SK-N-SH (cell line): ENCODE results near the gene FXYD5. TPM values are rescaled to one million over a fixed set of nuclear protein-coding genes. Genes with fewer than 3 reads are reported as not detected.
"Not testable (repeated sequence)": the region's sequence is repeated elsewhere in the genome, so short reads cannot be mapped to it uniquely, and the experiment has no call there.

Experiments used
- CTCF ChIA-PET: fragments of 300-600, 350-600 bp; formaldehyde crosslinking; extraction: SDS; loops from one replicate; lab custom pipeline; 2021; lab: Yijun Ruan, JAX
- POLR2A ChIA-PET: fragments of 350-600 bp; sonication (Branson Sonifier 250); formaldehyde crosslinking; extraction: SDS; loops from one replicate; lab custom pipeline; 2020; ENCODE audit warnings: antibody characterized with exemption, inconsistent platforms; lab: Yijun Ruan, JAX
- DNase-seq: peaks from one replicate; pipeline ENCODE4 v3.0.0; 2012
- H2AFZ ChIP-seq: fragments of 200-600 bp; sonication (generic); 2 replicates; pipeline ENCODE4 v1.8.1; 2016; ENCODE audit warnings: antibody characterized with exemption, mild to moderate bottlenecking, low read depth
- H3F3A ChIP-seq: fragments of 200-600 bp; sonication (generic); replicated peaks from 2 replicates; pipeline ENCODE3; 2016; ENCODE audit warnings: antibody characterized with exemption, mild to moderate bottlenecking; ENCODE audit not compliant: insufficient read depth
- H3K27ac ChIP-seq, 2 experiments: fragments of 200-500 bp in 1 of 2; fragments of 200-600 bp in 1 of 2; sonication (Bioruptor generic) in 1 of 2; sonication (generic), shearing (Covaris generic) in 1 of 2; 2 replicates each; pipeline versions ENCODE4 v1.5.1 to v1.6.1; 2014 to 2016; ENCODE audit warnings: low read depth in 2 of 2, inconsistent platforms in 1 of 2, low read length in 1 of 2, mild to moderate bottlenecking in 1 of 2, mixed read lengths in 1 of 2
- H3K27me3 ChIP-seq: fragments of 200-600 bp; sonication (generic), shearing (Covaris generic); 2 replicates; pipeline ENCODE4 v1.6.1; 2016; ENCODE audit warnings: mixed run types; ENCODE audit not compliant: insufficient read depth
- H3K36me3 ChIP-seq, 2 experiments: fragments of 200-500 bp in 1 of 2; fragments of 200-600 bp in 1 of 2; sonication (Bioruptor generic) in 1 of 2; sonication (generic) in 1 of 2; replicated peaks in 1 of 2; 2 replicates each; pipeline versions ENCODE3 to v1.5.1; 2014 to 2016; ENCODE audit warnings: low read length in 1 of 2, mild to moderate bottlenecking in 1 of 2; ENCODE audit not compliant: insufficient read depth in 2 of 2, control insufficient read depth in 1 of 2
- H3K4me1 ChIP-seq, 2 experiments: fragments of 200-500 bp in 1 of 2; fragments of 200-600 bp in 1 of 2; sonication (Bioruptor generic) in 1 of 2; sonication (generic), shearing (Covaris generic) in 1 of 2; 2 replicates each; pipeline versions ENCODE4 v1.5.1 to v1.6.1; 2014 to 2016; ENCODE audit warnings: low read depth in 1 of 2, low read length in 1 of 2, mixed run types in 1 of 2; ENCODE audit not compliant: insufficient read depth in 2 of 2, control insufficient read depth in 1 of 2
- H3K4me2 ChIP-seq: fragments of 200-600 bp; sonication (generic), shearing (Covaris generic); 2 replicates; pipeline ENCODE4 v1.6.1; 2017; ENCODE audit warnings: mixed run types
- H3K4me3 ChIP-seq, 2 experiments: fragments of 200-500 bp in 1 of 2; fragments of 200-600 bp in 1 of 2; sonication (Bioruptor generic) in 1 of 2; sonication (generic), shearing (Covaris generic) in 1 of 2; 2 replicates each; pipeline versions ENCODE4 v1.5.1 to v1.8.1; 2014 to 2016; ENCODE audit warnings: low read depth in 2 of 2, inconsistent platforms in 1 of 2, low read length in 1 of 2, mild to moderate bottlenecking in 1 of 2, mixed read lengths in 1 of 2, moderate library complexity in 1 of 2
- H3K79me2 ChIP-seq: fragments of 200-600 bp; sonication (generic); 2 replicates; pipeline ENCODE4 v1.8.1; 2017; ENCODE audit warnings: mild to moderate bottlenecking; ENCODE audit not compliant: insufficient read depth
- H3K9ac ChIP-seq: fragments of 200-600 bp; sonication (generic); 2 replicates; pipeline ENCODE4 v1.6.1; 2017; ENCODE audit warnings: mixed run types
- H3K9me2 ChIP-seq: fragments of 200-600 bp; sonication (generic); 2 replicates; pipeline ENCODE4 v1.6.1; 2017; ENCODE audit warnings: mixed run types
- H3K9me3 ChIP-seq: fragments of 200-600 bp; sonication (generic); 2 replicates; pipeline ENCODE4 v1.6.1; 2017; ENCODE audit warnings: mixed run types, mild to moderate bottlenecking, moderate library complexity
- H4K20me1 ChIP-seq: fragments of 200-600 bp; sonication (generic); 2 replicates; pipeline ENCODE4 v1.6.1; 2017; ENCODE audit warnings: mild to moderate bottlenecking, mixed run types; ENCODE audit not compliant: insufficient read depth
- FOSL2 ChIP-seq: IDR thresholded peaks from 2 replicates; pipeline ENCODE4 v1.4.0; 2012; ENCODE audit warnings: low read depth, mild to moderate bottlenecking, moderate library complexity, borderline replicate concordance
- JUND ChIP-seq: IDR thresholded peaks from 2 replicates; pipeline ENCODE4 v1.4.0; 2012
- NFIC ChIP-seq: IDR thresholded peaks from 2 replicates; pipeline ENCODE4 v1.4.0; 2012; ENCODE audit warnings: borderline replicate concordance
- RCOR1 ChIP-seq: fragments of 150-350 bp; IDR thresholded peaks from 2 replicates; pipeline ENCODE4 v1.6.1; 2017; ENCODE audit warnings: antibody characterized with exemption, low read length
- RXRA ChIP-seq: IDR thresholded peaks from 2 replicates; pipeline ENCODE4 v1.4.0; 2012; ENCODE audit warnings: low read depth, mild to moderate bottlenecking, borderline replicate concordance
- SIN3A ChIP-seq: IDR thresholded peaks from 2 replicates; pipeline ENCODE4 v1.6.1; 2012; ENCODE audit warnings: low read depth, mild to moderate bottlenecking, low read length, moderate library complexity, borderline replicate concordance
- TAF1 ChIP-seq: IDR thresholded peaks from 2 replicates; pipeline ENCODE4 v1.6.1; 2012; ENCODE audit warnings: low read depth, mild to moderate bottlenecking, low read length, moderate library complexity, borderline replicate concordance
- WGBS: methylation state at CpG from one replicate; pipeline ENCODE4 v1.1.6; 2017; ENCODE audit warnings: low lambda C conversion rate; 5-methylcytosine and 5-hydroxymethylcytosine counted together
- polyA plus RNA-seq, 3 experiments: library from polyadenylated mRNA; depleted of rRNA; stranded (reverse); fragments of >200 nt; gene quantifications; 2 replicates each; pipeline ENCODE4 v1.2.3, GENCODE V29; 2012
- TF ChIP-seq, protein P1 (sequence below): fragments of 150-350 bp; IDR thresholded peaks from 2 replicates; pipeline ENCODE4 v1.6.1; 2016; ENCODE audit warnings: mild to moderate bottlenecking, low read depth, low read length

The FXYD5 gene
- polyA plus RNA-seq, 1 of the 3 experiments (the other 2 are of a cell fraction): 195 TPM

DNA sequence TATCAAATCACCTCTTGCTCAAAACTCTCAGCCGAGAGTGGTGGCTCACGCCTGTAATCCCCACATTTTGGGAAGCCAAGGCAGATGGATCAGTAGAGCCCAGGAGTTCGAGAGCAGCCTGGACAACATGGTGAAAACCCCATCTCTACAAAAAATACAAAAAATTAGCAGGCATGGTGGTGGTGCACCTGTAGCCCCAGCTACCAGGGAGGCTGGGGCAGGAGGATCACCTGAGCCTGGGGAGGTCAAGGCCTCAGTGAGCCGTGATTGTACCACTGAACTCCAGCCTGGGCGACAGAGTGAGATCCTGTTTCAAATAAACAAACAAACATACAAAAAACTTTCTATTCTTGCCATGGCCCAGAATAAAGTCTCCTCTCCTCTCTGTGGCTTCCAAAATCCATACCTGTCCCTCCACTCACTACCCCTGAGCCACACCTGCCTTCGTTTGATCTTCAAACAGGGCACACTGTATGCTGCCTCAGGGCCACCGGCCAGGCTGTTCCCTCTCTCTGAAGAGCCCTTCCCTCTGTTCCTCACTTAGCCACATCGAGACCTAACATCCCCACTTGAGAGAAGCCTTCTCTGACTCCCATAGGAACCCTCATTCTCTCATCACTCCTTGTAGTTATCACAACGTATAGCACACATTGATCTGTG, 26.0 kb upstream of the FXYD5 start (continued):
- TF ChIP-seq, protein P1, sequence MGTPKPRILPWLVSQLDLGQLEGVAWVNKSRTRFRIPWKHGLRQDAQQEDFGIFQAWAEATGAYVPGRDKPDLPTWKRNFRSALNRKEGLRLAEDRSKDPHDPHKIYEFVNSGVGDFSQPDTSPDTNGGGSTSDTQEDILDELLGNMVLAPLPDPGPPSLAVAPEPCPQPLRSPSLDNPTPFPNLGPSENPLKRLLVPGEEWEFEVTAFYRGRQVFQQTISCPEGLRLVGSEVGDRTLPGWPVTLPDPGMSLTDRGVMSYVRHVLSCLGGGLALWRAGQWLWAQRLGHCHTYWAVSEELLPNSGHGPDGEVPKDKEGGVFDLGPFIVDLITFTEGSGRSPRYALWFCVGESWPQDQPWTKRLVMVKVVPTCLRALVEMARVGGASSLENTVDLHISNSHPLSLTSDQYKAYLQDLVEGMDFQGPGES: no peak
- TF ChIP-seq RCOR1 (no peak), JUND (no peak), TAF1 (no peak)

DNA sequence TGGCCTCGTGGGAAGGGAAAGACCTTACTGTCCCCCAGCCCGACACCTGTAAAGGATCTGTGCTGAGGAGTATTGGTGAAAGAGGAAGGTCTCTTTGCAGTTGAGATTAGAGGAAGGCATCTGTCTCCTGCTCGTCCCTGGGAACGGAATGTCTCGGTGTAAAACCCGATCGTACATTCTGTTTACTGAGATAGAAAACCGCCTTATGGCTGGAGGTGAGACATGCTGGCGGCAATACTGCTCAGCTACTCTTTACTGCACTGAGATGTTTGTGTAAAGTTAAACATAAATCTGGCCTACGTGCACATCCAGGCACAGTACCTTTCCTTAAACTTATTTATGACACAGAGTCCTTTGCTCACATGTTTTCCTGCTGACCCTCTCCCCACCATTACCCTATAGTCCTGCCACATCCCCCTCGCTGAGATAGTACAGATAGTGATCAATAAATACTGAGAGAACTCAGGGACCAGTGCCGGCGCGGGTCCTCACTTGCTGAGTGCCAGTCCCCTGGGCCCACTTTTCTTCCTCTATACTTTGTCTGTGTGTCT, 24.7 kb upstream of the FXYD5 start:
- H3K36me3 ChIP-seq, H3K79me2 ChIP-seq, POLR2A ChIA-PET, H3K4me3 ChIP-seq, H3K9ac ChIP-seq, H3K27ac ChIP-seq, H3K9me2 ChIP-seq, H3K9me3 ChIP-seq, H3K27me3 ChIP-seq, H3K4me2 ChIP-seq, H3K4me1 ChIP-seq, H4K20me1 ChIP-seq, DNase-seq, CTCF ChIA-PET, H3F3A ChIP-seq, H2AFZ ChIP-seq: not testable (repeated sequence)
- 61% methylated on average over 14 of the region's 14 CpGs for WGBS

DNA sequence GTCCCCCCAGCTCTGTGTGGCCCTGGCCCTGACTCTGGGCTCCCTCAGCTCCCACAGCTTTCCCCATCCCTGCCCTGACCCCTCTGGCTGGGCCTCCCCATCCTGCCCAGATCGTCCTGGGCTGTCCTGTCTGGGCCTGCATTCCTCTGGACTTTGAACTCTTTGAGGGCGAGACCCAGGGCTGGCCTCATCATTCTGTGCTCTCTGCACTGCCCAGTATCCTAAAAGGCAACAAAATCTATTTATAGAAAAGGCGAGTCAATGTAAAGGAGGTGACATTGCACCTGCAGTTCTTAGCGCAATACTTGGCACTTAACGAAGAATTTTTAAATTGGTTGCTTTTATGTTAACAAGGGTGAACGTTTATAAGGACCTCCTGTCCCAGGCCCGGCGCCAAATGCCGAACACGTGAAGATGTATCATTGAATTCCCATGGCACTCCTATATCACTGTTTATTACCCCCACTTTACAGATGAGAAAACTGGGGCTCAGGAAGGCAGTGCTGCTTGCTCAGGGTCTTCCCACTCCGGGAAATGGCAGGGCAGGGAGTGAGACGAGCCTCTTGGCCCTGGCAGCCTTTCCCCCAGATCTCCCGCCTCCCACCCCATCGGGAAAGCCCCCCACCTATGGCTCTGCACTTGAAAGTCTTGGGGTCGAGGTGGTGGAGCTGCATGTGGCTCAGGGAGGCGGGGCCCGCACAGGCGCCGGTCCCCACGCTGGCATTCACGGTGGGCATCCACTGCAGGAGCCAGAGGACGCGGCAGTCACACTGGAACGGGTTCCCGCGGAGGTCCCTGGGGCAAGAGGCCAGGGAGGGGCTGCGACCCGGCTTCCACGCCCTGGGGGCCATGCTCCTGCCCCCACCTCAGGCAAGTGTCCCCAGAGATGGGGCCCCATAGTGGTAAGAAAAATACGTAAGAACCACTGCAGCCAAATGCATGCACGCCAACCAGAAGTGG, 23.5 kb upstream of the FXYD5 start:
- ChIA-PET POLR2A (no interaction called here), CTCF (no interaction called here)
- no peak overlapping the region for H3K4me2 ChIP-seq
- H3K36me3 ChIP-seq: no peaks in the 10 kb centered on the region
- TF ChIP-seq, protein P1: no peak
- TF ChIP-seq NFIC (no peak), FOSL2 (no peak), SIN3A (no peak), RXRA (no peak)
- peaks cover 0 to 6% of the 10 kb centered on the region in 2 experiments; a peak in 1 of 4 replicates for H3K4me1 ChIP-seq
- no peak overlapping the region for H3K27ac ChIP-seq
- no peaks in the 10 kb centered on the region for H3F3A ChIP-seq
- no peaks in the 10 kb centered on the region for H3K9me3 ChIP-seq
- DNase-seq: no peak
- H3K9ac ChIP-seq: no peak overlapping the region
- H3K27me3 ChIP-seq: no peaks in the 10 kb centered on the region; the same call in 1 of the 2 replicates
- no peak overlapping the region for H3K4me3 ChIP-seq
- 71% methylated on average over 19 of the region's 31 CpGs for WGBS
- H3K9me2 ChIP-seq: no peaks in the 10 kb centered on the region
- H3K79me2 ChIP-seq: no peaks in the 10 kb centered on the region
- H2AFZ ChIP-seq: no peak overlapping the region
- no peaks in the 10 kb centered on the region for H4K20me1 ChIP-seq
